ENCODE results near the gene F2RL3. TPM values are rescaled to one million over a fixed set of nuclear protein-coding genes. Genes with fewer than 3 reads are reported as not detected.

Gene F2RL3
- total and polyA plus RNA-seq, 9 of the 15 experiments (the other 6 are each of a cell fraction or from before 2014, with no cell fraction given): 1.4 to 27.6 (median 11.9) TPM

- TF ChIP-seq MLLT1 (IDR thresholded peaks at IDR 0.05) (no peak), RBM39 (optimal IDR thresholded peaks at IDR 0.05; ENCODE audit: low read depth, low read length) (no peak), ZKSCAN1 (IDR thresholded peaks at IDR 0.05; ENCODE audit: low read depth, low read length) (no peak), ETV5 (CRISPR knock-in tag; IDR thresholded peaks at IDR 0.05; ENCODE audit: low read depth) (no peak), TFE3 (CRISPR knock-in tag; IDR thresholded peaks at IDR 0.05) (no peak), NR2C1 (IDR thresholded peaks at IDR 0.05) (no peak), NR2C1 (tag; IDR thresholded peaks at IDR 0.05) (0 out of 2 replicates have a peak, but pooled peaks have one; percentile 23), FOXK1 (CRISPR knock-in tag; IDR thresholded peaks at IDR 0.05; ENCODE audit: borderline replicate concordance) (no peak), PBX2 (CRISPR knock-in tag; IDR thresholded peaks at IDR 0.05; ENCODE audit: low read depth) (no peak), PBX2 (tag; conservative IDR thresholded peaks at IDR 0.05; ENCODE audit: low read depth) (no peak), RBM25 (IDR thresholded peaks at IDR 0.05; ENCODE audit: low read depth, low read length, severe bottlenecking) (no peak), DNMT1 (IDR thresholded peaks at IDR 0.05) (no peak), ZC3H4 (CRISPR knock-in tag; IDR thresholded peaks at IDR 0.05; ENCODE audit: borderline replicate concordance) (peak; percentile 53; the same call in 1 of the 2 replicates), ZBTB33 (CRISPR knock-in tag; IDR thresholded peaks at IDR 0.05) (no peak), ZNF444 (CRISPR knock-in tag; IDR thresholded peaks at IDR 0.05) (no peak), SNAPC5 (CRISPR knock-in tag; IDR thresholded peaks at IDR 0.05) (no peak), ZSCAN29 (IDR thresholded peaks at IDR 0.05) (no peak), RBM34 (IDR thresholded peaks at IDR 0.05; ENCODE audit: borderline replicate concordance, insufficient read depth, low read length) (no peak), SIN3A (IDR thresholded peaks at IDR 0.05; ENCODE audit: borderline replicate concordance in 2 of 2, control insufficient read depth in 1 of 2, low read depth in 2 of 2, low read length in 2 of 2) (0 out of 4 replicates have a peak, but pooled peaks of 1 of the 2 experiments have one; percentile 43), ZBTB7A (IDR thresholded peaks at IDR 0.05; ENCODE audit: borderline replicate concordance, control insufficient read depth, low read depth, low read length) (no peak), KHSRP (IDR thresholded peaks at IDR 0.05) (no peak), ZNF57 (CRISPR knock-in tag; IDR thresholded peaks at IDR 0.05) (no peak), ZBED1 (IDR thresholded peaks at IDR 0.05) (no peak)
Observed at GRCh38 chr19:16889366-16889882, 625 bp downstream of the F2RL3 start (continued).
